DND-41 (cell line): ENCODE results near the gene TSPEAR.

Experiments used
- ATAC-seq: fragments of 200-7000 bp; cut with Tn5 transposase; 3 replicates; pipeline ENCODE4 v1.9.1; 2021; ENCODE audit warnings: low read depth; ENCODE audit not compliant: insufficient read depth
- DNase-seq: peaks from one replicate; pipeline ENCODE4 v3.0.0-alpha.2; 2020
- H2AFZ ChIP-seq: 2 replicates; pipeline ENCODE4 v1.6.0; 2012; ENCODE audit warnings: low read depth, low read length
- H3K27ac ChIP-seq: 2 replicates; pipeline ENCODE4 v1.5.1; 2012; ENCODE audit warnings: low read length, inconsistent platforms
- H3K27me3 ChIP-seq: fragments of 200-600 bp; sonication (generic); 2 replicates; pipeline ENCODE4 v1.6.0; 2012; ENCODE audit warnings: low read length, mild to moderate bottlenecking, inconsistent platforms; ENCODE audit not compliant: insufficient read depth, poor library complexity
- H3K36me3 ChIP-seq: 2 replicates; pipeline ENCODE4 v1.5.1; 2012; ENCODE audit warnings: low read length, inconsistent platforms; ENCODE audit not compliant: insufficient read depth
- H3K4me1 ChIP-seq: 2 replicates; pipeline ENCODE4 v1.5.1; 2012; ENCODE audit warnings: mild to moderate bottlenecking, low read length; ENCODE audit not compliant: insufficient read depth
- H3K4me2 ChIP-seq: 2 replicates; pipeline ENCODE4 v1.6.0; 2012; ENCODE audit warnings: mild to moderate bottlenecking, moderate library complexity, low read length, inconsistent platforms; ENCODE audit not compliant: insufficient read depth
- H3K4me3 ChIP-seq, 2 experiments: fragments of 200-600 bp in 1 of 2; shearing (Covaris generic) in 1 of 2; 2 replicates each; pipeline ENCODE4 v1.5.1; 2012 to 2016; ENCODE audit warnings: inconsistent platforms in 2 of 2, low read length in 2 of 2, mild to moderate bottlenecking in 2 of 2, low read depth in 1 of 2, moderate library complexity in 1 of 2
- H3K79me2 ChIP-seq: 2 replicates; pipeline ENCODE4 v1.6.0; 2012; ENCODE audit warnings: low read length, inconsistent platforms; ENCODE audit not compliant: insufficient read depth
- H3K9ac ChIP-seq: 2 replicates; pipeline ENCODE4 v1.6.0; 2012; ENCODE audit warnings: low read depth, mild to moderate bottlenecking, inconsistent platforms, low read length, moderate library complexity
- H3K9me3 ChIP-seq: 2 replicates; pipeline ENCODE4 v1.5.1; 2012; ENCODE audit warnings: low read length, moderate library complexity, mild to moderate bottlenecking, inconsistent platforms; ENCODE audit not compliant: insufficient read depth, severe bottlenecking
- H4K20me1 ChIP-seq: 2 replicates; pipeline ENCODE4 v1.6.0; 2012; ENCODE audit warnings: low read length; ENCODE audit not compliant: insufficient read depth
- EZH2 ChIP-seq: IDR thresholded peaks from 3 replicates; pipeline ENCODE4 v1.6.1; 2012; ENCODE audit warnings: borderline replicate concordance, low read depth, mild to moderate bottlenecking, moderate library complexity, low read length, inconsistent platforms; ENCODE audit not compliant: severe bottlenecking
- TF ChIP-seq, protein P1 (sequence below): IDR thresholded peaks from 2 replicates; pipeline ENCODE4 v1.5.1; 2012; ENCODE audit warnings: borderline replicate concordance, low read length, moderate library complexity, mild to moderate bottlenecking; ENCODE audit not compliant: poor library complexity, severe bottlenecking; ENCODE audit errors: extremely low read depth

Gene TSPEAR

DNA sequence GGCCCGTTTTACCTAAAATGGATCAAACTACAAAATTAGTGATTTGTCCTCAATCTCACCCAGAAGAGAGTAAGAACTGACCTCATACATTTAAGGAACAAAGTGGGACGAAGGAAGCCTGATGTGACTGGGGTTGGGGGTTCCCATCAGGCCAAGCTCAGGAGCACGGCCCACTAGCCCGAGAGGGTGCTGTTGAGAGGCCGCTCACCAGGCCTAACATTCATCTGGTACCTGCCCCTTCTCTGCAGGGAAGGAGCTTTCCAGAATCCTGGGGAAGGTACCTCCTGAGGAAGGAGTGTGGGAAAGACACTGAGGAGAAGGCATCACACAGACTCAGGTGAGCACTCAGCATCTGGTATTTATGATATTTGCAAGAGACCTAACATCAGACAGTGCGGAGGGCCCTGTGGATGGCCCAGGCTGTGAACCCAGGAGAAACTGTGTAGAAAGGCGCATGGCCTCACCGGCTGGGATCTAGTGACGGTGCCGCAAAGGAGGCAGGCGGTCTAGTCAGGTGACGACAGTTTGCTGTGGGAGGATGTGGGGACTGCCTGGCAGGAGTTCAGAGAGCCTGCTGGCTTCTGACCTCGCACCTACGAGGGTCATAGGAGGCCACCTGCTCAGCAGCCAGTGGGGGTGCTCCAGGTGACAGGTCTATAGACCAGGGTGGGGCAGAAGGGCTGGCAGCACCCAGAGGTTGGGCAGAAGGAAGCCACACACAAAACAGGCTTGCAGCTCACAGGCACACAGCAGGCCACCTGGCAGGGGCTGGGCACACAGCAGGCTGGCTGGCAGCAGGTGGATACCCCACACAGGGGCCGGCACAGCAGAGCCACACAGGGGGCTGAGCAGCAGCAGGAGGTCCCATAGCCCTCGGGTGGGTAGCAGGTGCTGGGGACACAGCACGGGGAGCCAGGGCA is 57.5 kb downstream of the TSPEAR start:
- H2AFZ ChIP-seq, result no peak overlapping the region
- no peaks in the 10 kb centered on the region for H4K20me1 ChIP-seq
- no peak overlapping the region for H3K27ac ChIP-seq
- DNase-seq (no peak), ATAC-seq (peak; percentile 19; the same call in 2 of the 3 replicates)
- peaks cover 4% of the 10 kb centered on the region for H3K9me3 ChIP-seq
- H3K27me3 ChIP-seq, result no peaks in the 10 kb centered on the region
- H3K36me3 ChIP-seq, result no peaks in the 10 kb centered on the region
- H3K4me3 ChIP-seq, result no peak overlapping the region
- H3K4me1 ChIP-seq, result peaks cover 21% of the 10 kb centered on the region
- no peaks in the 10 kb centered on the region for H3K79me2 ChIP-seq
- no peak overlapping the region for H3K9ac ChIP-seq
- TF ChIP-seq EZH2, result no peak
- TF ChIP-seq, protein P1, sequence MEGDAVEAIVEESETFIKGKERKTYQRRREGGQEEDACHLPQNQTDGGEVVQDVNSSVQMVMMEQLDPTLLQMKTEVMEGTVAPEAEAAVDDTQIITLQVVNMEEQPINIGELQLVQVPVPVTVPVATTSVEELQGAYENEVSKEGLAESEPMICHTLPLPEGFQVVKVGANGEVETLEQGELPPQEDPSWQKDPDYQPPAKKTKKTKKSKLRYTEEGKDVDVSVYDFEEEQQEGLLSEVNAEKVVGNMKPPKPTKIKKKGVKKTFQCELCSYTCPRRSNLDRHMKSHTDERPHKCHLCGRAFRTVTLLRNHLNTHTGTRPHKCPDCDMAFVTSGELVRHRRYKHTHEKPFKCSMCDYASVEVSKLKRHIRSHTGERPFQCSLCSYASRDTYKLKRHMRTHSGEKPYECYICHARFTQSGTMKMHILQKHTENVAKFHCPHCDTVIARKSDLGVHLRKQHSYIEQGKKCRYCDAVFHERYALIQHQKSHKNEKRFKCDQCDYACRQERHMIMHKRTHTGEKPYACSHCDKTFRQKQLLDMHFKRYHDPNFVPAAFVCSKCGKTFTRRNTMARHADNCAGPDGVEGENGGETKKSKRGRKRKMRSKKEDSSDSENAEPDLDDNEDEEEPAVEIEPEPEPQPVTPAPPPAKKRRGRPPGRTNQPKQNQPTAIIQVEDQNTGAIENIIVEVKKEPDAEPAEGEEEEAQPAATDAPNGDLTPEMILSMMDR, result no peak
- H3K4me2 ChIP-seq, result no peak overlapping the region

DNA sequence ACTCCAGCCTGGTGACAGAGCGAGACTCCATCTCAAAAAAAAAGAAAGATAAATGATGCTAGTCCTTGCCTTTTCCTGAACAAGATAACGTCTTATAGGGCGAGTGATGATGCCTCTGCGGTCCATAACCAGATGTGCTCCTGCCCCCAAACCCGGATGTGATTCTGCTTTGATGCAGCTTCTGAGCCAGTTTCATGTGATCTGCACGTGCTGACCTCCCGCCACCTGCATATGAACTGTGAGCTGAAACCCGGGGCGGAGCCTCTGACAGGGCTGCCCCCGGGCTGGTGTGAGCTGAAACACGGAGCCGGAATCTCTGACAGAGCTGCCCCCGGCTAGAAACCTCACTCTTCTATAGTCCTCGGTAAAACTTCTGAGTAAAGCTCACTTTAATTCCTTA is 58.2 kb downstream of the TSPEAR start:
- no peak overlapping the region for H3K27ac ChIP-seq
- H3K4me1 ChIP-seq, result peaks cover 13% of the 10 kb centered on the region
- H3K9ac ChIP-seq, result no peak overlapping the region
- no peaks in the 10 kb centered on the region for H3K27me3 ChIP-seq
- H3K36me3 ChIP-seq, result no peaks in the 10 kb centered on the region
- H3K4me2 ChIP-seq, result no peak overlapping the region
- TF ChIP-seq, protein P1, result no peak
- TF ChIP-seq EZH2, result no peak
- no peaks in the 10 kb centered on the region for H3K79me2 ChIP-seq
- no peak overlapping the region for H3K4me3 ChIP-seq
- peaks cover 4% of the 10 kb centered on the region for H3K9me3 ChIP-seq
- no peaks in the 10 kb centered on the region for H4K20me1 ChIP-seq
- DNase-seq (no peak), ATAC-seq (no peak)
- H2AFZ ChIP-seq, result no peak overlapping the region

DNA sequence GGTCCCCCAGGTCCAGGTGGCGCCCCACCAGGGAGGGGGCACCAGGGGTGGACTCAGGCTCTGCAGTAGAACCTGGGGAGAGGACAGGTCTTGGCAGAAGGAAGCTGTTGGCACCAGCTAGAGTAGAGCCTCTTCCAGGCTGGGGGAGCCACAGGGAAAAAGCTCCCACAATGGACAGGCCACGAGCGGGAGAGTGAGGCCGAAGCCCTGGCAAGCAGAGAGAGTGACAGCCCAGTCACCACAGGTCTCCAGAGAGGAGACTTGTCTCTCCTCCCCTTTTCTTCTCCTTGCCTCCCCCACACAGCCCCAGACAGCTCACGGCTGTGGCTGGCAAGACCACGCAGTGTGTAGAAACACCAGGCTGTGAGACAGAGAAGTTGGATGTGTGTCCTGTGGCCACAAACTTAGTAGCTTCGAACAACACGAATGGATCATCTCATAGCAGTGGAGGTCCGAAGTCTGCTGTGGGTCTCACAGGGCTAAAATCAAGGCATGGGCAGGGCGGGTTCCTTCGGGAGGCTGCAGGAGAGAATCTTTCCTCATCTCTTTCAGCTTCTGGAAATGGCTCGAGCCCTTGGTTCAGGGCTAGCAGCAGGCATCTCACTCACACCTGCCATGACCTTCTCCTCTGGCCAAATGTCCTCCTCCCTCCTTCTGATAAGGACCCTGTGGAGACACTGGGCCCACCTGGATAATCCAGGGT is 60.2 kb downstream of the TSPEAR start:
- H3K4me3 ChIP-seq, result no peak overlapping the region
- DNase-seq (no peak), ATAC-seq (no peak)
- H3K27ac ChIP-seq, result no peak overlapping the region
- H3K9me3 ChIP-seq, result peaks cover 2% of the 10 kb centered on the region
- H3K4me2 ChIP-seq, result no peak overlapping the region
- no peaks in the 10 kb centered on the region for H3K27me3 ChIP-seq
- no peaks in the 10 kb centered on the region for H3K4me1 ChIP-seq
- H4K20me1 ChIP-seq, result no peaks in the 10 kb centered on the region
- H2AFZ ChIP-seq, result no peak overlapping the region
- no peak overlapping the region for H3K9ac ChIP-seq
- TF ChIP-seq EZH2, result no peak
- TF ChIP-seq, protein P1, result no peak
- no peaks in the 10 kb centered on the region for H3K36me3 ChIP-seq
- no peaks in the 10 kb centered on the region for H3K79me2 ChIP-seq
